ENCODE data around the gene DBI. TPM values are rescaled to one million over a fixed set of nuclear protein-coding genes. Genes with fewer than 3 reads are reported as not detected.

The DBI gene
- total and polyA plus RNA-seq, 4 donors: 129 to 633 (median 344) TPM

- no peak overlapping the region for H3K27ac ChIP-seq (ENCODE audit: low read depth in 1 of 2, low read length in 1 of 2)
- no peaks in the 10 kb centered on the region for H3K9me3 ChIP-seq (ENCODE audit: control insufficient read depth in 4 of 4, insufficient read depth in 3 of 4, low read length in 3 of 4)
- no peaks in the 10 kb centered on the region for H3K27me3 ChIP-seq (ENCODE audit: control insufficient read depth in 3 of 3, insufficient read depth in 3 of 3, low read length in 2 of 3)
- ATAC-seq (ENCODE audit: insufficient read depth, low FRiP score) (no peak), DNase-seq (no peak)
- H3K4me3 ChIP-seq: no peak overlapping the region
- TF ChIP-seq CTCF (IDR thresholded peaks at IDR 0.05; ENCODE audit: control extremely low read depth, extremely low read depth): no peak
- H3K36me3 ChIP-seq (ENCODE audit: control insufficient read depth in 4 of 4, insufficient read depth in 4 of 4, low read length in 4 of 4): no peaks in the 10 kb centered on the region
- H3K4me1 ChIP-seq (ENCODE audit: control insufficient read depth in 5 of 5, insufficient read depth in 5 of 5, low read length in 5 of 5): no peaks in the 10 kb centered on the region
- H3K9ac ChIP-seq (ENCODE audit: insufficient read depth in 1 of 2, low read length in 2 of 2): no peak overlapping the region
- WGBS, 2 donors: 87 to 96% methylated on average over 6 of the region's 6 CpGs
These were observed 33.8 kb upstream of the DBI start for GRCh38 chr2:119332953-119333352.

GRCh38 chr2:119333360-119333759 is 33.4 kb upstream of the DBI start:
- Histone ChIP-seq H3K9ac (ENCODE audit: insufficient read depth in 1 of 2, low read length in 2 of 2) (no peak overlapping the region), H3K27me3 (ENCODE audit: control insufficient read depth in 3 of 3, insufficient read depth in 3 of 3, low read length in 2 of 3) (no peaks in the 10 kb centered on the region), H3K36me3 (ENCODE audit: control insufficient read depth in 4 of 4, insufficient read depth in 4 of 4, low read length in 4 of 4) (peaks cover 0 to under 1% (median 0%) of the 10 kb centered on the region in 4 donors), H3K9me3 (ENCODE audit: control insufficient read depth in 4 of 4, insufficient read depth in 3 of 4, low read length in 3 of 4) (no peaks in the 10 kb centered on the region), H3K4me1 (ENCODE audit: control insufficient read depth in 5 of 5, insufficient read depth in 5 of 5, low read length in 5 of 5) (no peaks in the 10 kb centered on the region), H3K27ac (ENCODE audit: low read depth in 1 of 2, low read length in 1 of 2) (no peak overlapping the region), H3K4me3 (no peak overlapping the region)
- TF ChIP-seq CTCF (IDR thresholded peaks at IDR 0.05; ENCODE audit: control extremely low read depth, extremely low read depth): no peak
- DNase-seq (no peak), ATAC-seq (ENCODE audit: insufficient read depth, low FRiP score) (no peak)
- 70 to 77% methylated on average over 3 of the region's 3 CpGs for WGBS, 2 donors

- no peaks in the 10 kb centered on the region for H3K27me3 ChIP-seq (ENCODE audit: control insufficient read depth in 3 of 3, insufficient read depth in 3 of 3, low read length in 2 of 3)
- no peak for ATAC-seq (ENCODE audit: insufficient read depth, low FRiP score)
- no peak for TF ChIP-seq CTCF (IDR thresholded peaks at IDR 0.05; ENCODE audit: control extremely low read depth, extremely low read depth)
These were observed 32.9 kb upstream of the DBI start for GRCh38 chr2:119333833-119334232.

GRCh38 chr2:119337749-119338148 is 29.0 kb upstream of the DBI start:
- H3K9me3 ChIP-seq (ENCODE audit: control insufficient read depth in 4 of 4, insufficient read depth in 3 of 4, low read length in 3 of 4): no peaks in the 10 kb centered on the region
- WGBS, 2 donors: 77% methylated on average over 2 of the region's 2 CpGs
- DNase-seq (no peak), ATAC-seq (ENCODE audit: insufficient read depth, low FRiP score) (no peak)
- no peaks in the 10 kb centered on the region for H3K27me3 ChIP-seq (ENCODE audit: control insufficient read depth in 3 of 3, insufficient read depth in 3 of 3, low read length in 2 of 3)
- peaks cover 0 to 7% (median under 1%) of the 10 kb centered on the region in 4 donors for H3K36me3 ChIP-seq (ENCODE audit: control insufficient read depth in 4 of 4, insufficient read depth in 4 of 4, low read length in 4 of 4)
- H3K4me3 ChIP-seq: no peak overlapping the region
- no peaks in the 10 kb centered on the region for H3K4me1 ChIP-seq (ENCODE audit: control insufficient read depth in 5 of 5, insufficient read depth in 5 of 5, low read length in 5 of 5)
- H3K9ac ChIP-seq (ENCODE audit: insufficient read depth in 1 of 2, low read length in 2 of 2): no peak overlapping the region
- no peak overlapping the region for H3K27ac ChIP-seq (ENCODE audit: low read depth in 1 of 2, low read length in 1 of 2)
- no peak for TF ChIP-seq CTCF (IDR thresholded peaks at IDR 0.05; ENCODE audit: control extremely low read depth, extremely low read depth)

More at GRCh38 chr2:119333833-119334232, 32.9 kb upstream of the DBI start:
- H3K9ac ChIP-seq (ENCODE audit: insufficient read depth in 1 of 2, low read length in 2 of 2): no peak overlapping the region
- no peak overlapping the region for H3K27ac ChIP-seq (ENCODE audit: low read depth in 1 of 2, low read length in 1 of 2)
- no peak overlapping the region for H3K4me3 ChIP-seq
- H3K9me3 ChIP-seq (ENCODE audit: control insufficient read depth in 4 of 4, insufficient read depth in 3 of 4, low read length in 3 of 4): no peaks in the 10 kb centered on the region
- H3K4me1 ChIP-seq (ENCODE audit: control insufficient read depth in 5 of 5, insufficient read depth in 5 of 5, low read length in 5 of 5): no peaks in the 10 kb centered on the region
- 96 to 97% methylated on average over 2 of the region's 2 CpGs for WGBS, 2 donors
- no peak for DNase-seq
- peaks cover 0 to 5% (median 0%) of the 10 kb centered on the region in 4 donors for H3K36me3 ChIP-seq (ENCODE audit: control insufficient read depth in 4 of 4, insufficient read depth in 4 of 4, low read length in 4 of 4)
